ENCODE results near the gene PRKG2.

GRCh38 chr4:81245218-81246009 is 30.4 kb upstream of the PRKG2 start:
- TF ChIP-seq CTCF (IDR thresholded peaks at IDR 0.05) (no peak), POLR2A (IDR thresholded peaks at IDR 0.05) (no peak)
